ENCODE results near the gene GPR39.

DNA sequence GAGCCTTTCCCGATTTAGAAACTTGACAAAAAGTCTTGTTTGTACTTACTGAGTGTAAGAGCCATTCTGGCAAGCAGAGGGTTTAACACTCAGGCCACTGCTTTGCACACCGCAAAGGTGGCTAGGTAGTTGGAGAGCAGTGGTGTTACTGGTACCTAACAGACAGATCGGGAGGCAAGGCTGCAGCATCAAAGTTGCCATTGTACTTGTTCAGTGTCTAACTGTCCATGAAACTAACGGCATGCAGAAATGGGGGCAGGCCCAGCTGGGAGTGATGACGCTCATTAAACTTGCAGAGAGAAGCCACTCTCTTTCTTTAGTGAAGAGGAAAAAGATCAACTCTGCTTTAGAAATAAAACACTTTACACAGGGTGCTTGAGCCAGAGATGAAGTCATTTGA, 10.1 kb downstream of the GPR39 start:
- TF ChIP-seq CTCF (IDR thresholded peaks at IDR 0.05 in 4 of 5, conservative IDR thresholded peaks at IDR 0.05 in 1 of 5) (no peak), POLR2A (IDR thresholded peaks at IDR 0.05) (no peak)

All from gastrocnemius medialis (tissue), 4 donors.